Ascending aorta (tissue), 2 donors: Measurements from ENCODE around the gene SUMO4. TPM values are rescaled to one million over a fixed set of nuclear protein-coding genes. Genes with fewer than 3 reads are reported as not detected.

Experiments used
- DNase-seq, 2 donors: peaks; one replicate each; pipeline ENCODE4 v3.0.0-alpha.2; 2019; ENCODE audit warnings: low spot score in 2 of 2
- H3K27ac ChIP-seq, 2 donors: fragments of 200-600 bp; sonication (generic); one replicate each; pipeline ENCODE4 v1.5.1; 2016 to 2017; ENCODE audit warnings: mild to moderate bottlenecking in 1 of 2
- H3K27me3 ChIP-seq: fragments of 200-600 bp; sonication (generic); one replicate; pipeline ENCODE4 v1.5.1; 2017
- H3K36me3 ChIP-seq, 2 donors: fragments of 200-600 bp; sonication (generic); one replicate each; pipeline ENCODE4 v1.5.1; 2016
- H3K4me1 ChIP-seq, 2 donors: fragments of 200-600 bp; sonication (generic); one replicate each; pipeline ENCODE4 v1.5.1; 2016 to 2017; ENCODE audit warnings: mild to moderate bottlenecking in 1 of 2
- H3K4me3 ChIP-seq, 2 donors: fragments of 200-600 bp; sonication (generic); one replicate each; pipeline ENCODE4 v1.5.1; 2016 to 2017; ENCODE audit warnings: mild to moderate bottlenecking in 1 of 2
- H3K9me3 ChIP-seq, 2 donors: fragments of 200-600 bp; sonication (generic); one replicate each; pipeline ENCODE4 v1.5.1; 2016
- intact Hi-C: fragments of 100-400 bp; cut with DNase I; formaldehyde crosslinking; loops from one replicate; pipeline ENCODE4 v1.15.1; 2023
- total RNA-seq: library from RNA; depleted of rRNA; stranded (reverse); fragments of >200 nt; gene quantifications from one replicate; pipeline ENCODE4 v1.1.0, GENCODE V29; 2016
- TF ChIP-seq, protein P1 (sequence below), 3 experiments: fragments of 200-600 bp in 2 of 3; fragments of 450-650 bp in 1 of 3; sonication (generic) in 2 of 3; IDR thresholded peaks; one replicate each; pipeline ENCODE4 v1.5.1; 2016 to 2019; ENCODE audit warnings: antibody characterized with exemption in 3 of 3, mild to moderate bottlenecking in 1 of 3, moderate library complexity in 1 of 3

The SUMO4 gene
- not detected for total RNA-seq

DNA sequence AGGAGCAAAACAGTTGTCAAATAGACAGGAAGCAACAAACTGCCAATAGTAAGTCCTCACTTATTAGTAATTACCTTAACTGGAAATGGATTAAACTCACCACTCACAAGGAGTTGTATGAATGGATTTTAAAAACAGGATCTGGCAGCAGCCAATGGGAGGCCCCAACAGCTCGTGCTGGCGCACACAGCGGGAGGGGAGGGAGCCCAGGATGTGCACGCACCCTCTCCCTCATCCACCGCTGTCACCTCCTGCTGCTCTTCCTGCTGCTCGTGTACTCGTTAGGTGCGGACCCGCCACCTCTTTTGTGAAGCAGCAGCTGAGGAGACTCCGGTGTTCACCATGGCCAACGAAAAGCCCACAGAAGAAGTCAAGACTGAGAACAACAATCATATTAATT, at the start of gene SUMO4:
SUMO4 (plus strand) TSS at position 213 of the 400 bp plus-strand sequence; CDS start at position 343, 130 bp downstream.
- TF ChIP-seq, protein P1, sequence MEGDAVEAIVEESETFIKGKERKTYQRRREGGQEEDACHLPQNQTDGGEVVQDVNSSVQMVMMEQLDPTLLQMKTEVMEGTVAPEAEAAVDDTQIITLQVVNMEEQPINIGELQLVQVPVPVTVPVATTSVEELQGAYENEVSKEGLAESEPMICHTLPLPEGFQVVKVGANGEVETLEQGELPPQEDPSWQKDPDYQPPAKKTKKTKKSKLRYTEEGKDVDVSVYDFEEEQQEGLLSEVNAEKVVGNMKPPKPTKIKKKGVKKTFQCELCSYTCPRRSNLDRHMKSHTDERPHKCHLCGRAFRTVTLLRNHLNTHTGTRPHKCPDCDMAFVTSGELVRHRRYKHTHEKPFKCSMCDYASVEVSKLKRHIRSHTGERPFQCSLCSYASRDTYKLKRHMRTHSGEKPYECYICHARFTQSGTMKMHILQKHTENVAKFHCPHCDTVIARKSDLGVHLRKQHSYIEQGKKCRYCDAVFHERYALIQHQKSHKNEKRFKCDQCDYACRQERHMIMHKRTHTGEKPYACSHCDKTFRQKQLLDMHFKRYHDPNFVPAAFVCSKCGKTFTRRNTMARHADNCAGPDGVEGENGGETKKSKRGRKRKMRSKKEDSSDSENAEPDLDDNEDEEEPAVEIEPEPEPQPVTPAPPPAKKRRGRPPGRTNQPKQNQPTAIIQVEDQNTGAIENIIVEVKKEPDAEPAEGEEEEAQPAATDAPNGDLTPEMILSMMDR (IDR thresholded peaks at IDR 0.05): no peak
- no peaks in the 10 kb centered on the region for H3K27me3 ChIP-seq
- H3K36me3 ChIP-seq: peaks cover 24 to 33% of the 10 kb centered on the region in 2 donors
- H3K9me3 ChIP-seq: no peaks in the 10 kb centered on the region
- intact Hi-C loops: loop anchor here (5.0 kb wide), 1 partner anchor 83 kb away; the partner anchor contains the start of gene TAB2
- H3K27ac ChIP-seq: no peak within 1 kb of the TSS
- no peak for DNase-seq
- no peaks in the 10 kb centered on the region for H3K4me1 ChIP-seq
- H3K4me3 ChIP-seq: no peak within 1 kb of the TSS

DNA sequence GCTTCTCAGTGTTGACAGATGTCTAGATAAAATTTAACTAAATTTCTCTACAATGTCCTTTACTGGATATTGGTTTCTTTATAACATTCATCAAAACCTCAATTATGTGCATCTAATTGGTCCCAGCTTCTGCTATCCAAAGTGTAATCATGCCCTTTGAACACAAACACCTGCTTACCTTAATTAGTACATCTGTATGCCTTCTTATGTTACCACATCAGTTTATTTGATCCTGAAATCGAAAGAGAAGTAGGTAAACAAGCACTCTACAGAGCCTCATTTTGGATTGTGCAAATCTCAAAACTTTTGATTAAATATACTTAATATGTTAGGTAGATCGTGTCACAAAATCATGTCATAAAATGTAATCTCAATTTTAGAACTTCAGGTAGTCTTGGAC, 46.1 kb upstream of the SUMO4 start:
- H3K27ac ChIP-seq: no peak overlapping the region
- H3K27me3 ChIP-seq: no peaks in the 10 kb centered on the region
- H3K4me1 ChIP-seq: peaks cover 0 to 4% of the 10 kb centered on the region in 2 donors
- H3K4me3 ChIP-seq: no peak overlapping the region
- H3K36me3 ChIP-seq: no peaks in the 10 kb centered on the region
- H3K9me3 ChIP-seq: no peaks in the 10 kb centered on the region
- intact Hi-C loops: no loop called here
- no peak for DNase-seq
- TF ChIP-seq, protein P1 (IDR thresholded peaks at IDR 0.05): no peak

GRCh38 chr6:149356081-149356750, 43.8 kb upstream of the SUMO4 start:
- DNase-seq: no peak
- Histone ChIP-seq H3K36me3 (no peaks in the 10 kb centered on the region), H3K27me3 (no peaks in the 10 kb centered on the region), H3K4me3 (no peak overlapping the region), H3K9me3 (no peaks in the 10 kb centered on the region), H3K27ac (no peak overlapping the region), H3K4me1 (peaks cover 0 to 8% of the 10 kb centered on the region in 2 donors)
- TF ChIP-seq, protein P1 (IDR thresholded peaks at IDR 0.05): no peak
- intact Hi-C loops: no loop called here

GRCh38 chr6:149357726-149358538, 42.1 kb upstream of the SUMO4 start:
- Histone ChIP-seq H3K4me3 (no peak overlapping the region), H3K36me3 (no peaks in the 10 kb centered on the region), H3K27me3 (no peaks in the 10 kb centered on the region), H3K9me3 (no peaks in the 10 kb centered on the region), H3K4me1 (peaks cover 0 to 8% of the 10 kb centered on the region in 2 donors), H3K27ac (no peak overlapping the region)
- DNase-seq: no peak
- intact Hi-C loops: no loop called here
- TF ChIP-seq, protein P1 (IDR thresholded peaks at IDR 0.05): no peak

DNA sequence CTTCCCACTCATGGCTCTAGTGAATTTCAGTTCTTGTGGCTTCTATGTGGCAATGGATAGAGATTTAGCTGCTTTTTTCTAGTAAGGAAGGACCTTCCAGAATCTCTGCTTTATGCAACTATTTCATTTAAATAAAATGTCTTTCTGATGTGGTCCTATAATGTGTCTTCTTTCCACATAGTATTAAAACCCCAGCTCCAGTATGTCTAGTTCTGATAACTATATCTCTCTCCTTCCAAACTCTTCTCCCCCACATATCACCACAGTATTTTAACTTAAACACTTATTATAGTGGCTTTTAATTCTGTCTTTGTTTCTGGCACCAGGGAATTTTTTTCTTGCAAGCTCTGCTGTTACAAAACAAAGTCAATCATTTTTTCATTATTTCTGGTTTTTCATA, 40.6 kb upstream of the SUMO4 start:
- Histone ChIP-seq H3K4me3 (no peak overlapping the region), H3K9me3 (no peaks in the 10 kb centered on the region), H3K27ac (no peak overlapping the region), H3K4me1 (peaks cover 0 to 8% of the 10 kb centered on the region in 2 donors), H3K36me3 (no peaks in the 10 kb centered on the region), H3K27me3 (no peaks in the 10 kb centered on the region)
- intact Hi-C loops: no loop called here
- no peak for DNase-seq
- TF ChIP-seq, protein P1 (IDR thresholded peaks at IDR 0.05): no peak
